NCI-H146 (cell line): ENCODE data around the gene GRK5.

Experiments used
- DNase-seq: peaks from one replicate; lab custom pipeline; 2025; lab: John Stamatoyannopoulos, UW

Gene GRK5

GRCh38 chr10:119364645-119365600 lies 157.6 kb downstream of the GRK5 start:
- DNase-seq = no peak

GRCh38 chr10:119365773-119366599 lies 158.6 kb downstream of the GRK5 start:
- no peak for DNase-seq

GRCh38 chr10:119367841-119368549 lies 160.6 kb downstream of the GRK5 start:
- no peak for DNase-seq

GRCh38 chr10:119368581-119368980 lies 161.2 kb downstream of the GRK5 start:
- no peak for DNase-seq

DNA sequence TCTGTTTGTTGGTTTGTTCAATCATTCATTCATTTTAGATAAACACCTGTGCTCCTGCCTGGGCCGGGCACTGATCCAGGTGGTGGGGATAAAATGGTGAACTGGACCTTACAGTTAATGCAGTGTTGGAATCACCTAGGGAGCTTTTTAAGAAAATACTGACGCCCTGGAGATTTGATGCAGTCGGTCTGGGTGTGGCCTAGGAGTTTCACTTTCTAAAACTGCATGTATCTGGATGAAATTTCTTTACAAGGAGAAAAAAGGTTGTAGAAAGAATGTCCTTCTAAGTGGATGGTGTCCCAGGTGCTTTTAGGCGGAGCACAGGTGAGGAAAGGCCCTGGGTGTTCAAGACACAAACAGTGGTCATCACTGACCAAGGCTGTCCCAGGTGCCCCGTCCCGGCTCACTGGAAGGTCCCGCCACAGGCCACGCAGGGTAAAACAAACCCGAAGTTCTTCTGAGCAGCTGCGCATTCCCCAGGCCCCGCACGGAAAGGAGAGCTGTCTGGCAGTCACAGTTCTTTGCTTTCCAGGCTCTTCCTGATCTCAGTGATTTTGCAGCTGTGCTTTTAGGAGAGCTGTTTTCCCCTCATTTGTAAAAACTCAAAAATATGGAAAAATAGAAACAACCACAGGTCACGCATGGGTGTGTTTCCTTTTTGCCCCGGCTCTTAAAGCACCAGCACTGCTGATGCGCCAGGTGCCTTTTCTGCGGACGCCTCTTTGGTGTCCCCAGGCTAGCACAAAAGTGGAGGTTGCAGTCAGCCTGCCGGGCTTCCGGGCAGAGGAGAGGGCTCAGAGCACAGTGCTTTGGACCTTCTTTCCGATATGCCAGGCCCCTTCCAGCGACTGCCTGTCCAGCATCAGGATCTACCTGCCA lies 161.9 kb downstream of the GRK5 start:
- no peak for DNase-seq

GRCh38 chr10:119370111-119370741 lies 162.9 kb downstream of the GRK5 start:
- no peak for DNase-seq

GRCh38 chr10:119370972-119371703 lies 163.8 kb downstream of the GRK5 start:
- no peak for DNase-seq

- no peak for DNase-seq
These were observed 164.6 kb downstream of the GRK5 start for GRCh38 chr10:119371704-119372663.

DNA sequence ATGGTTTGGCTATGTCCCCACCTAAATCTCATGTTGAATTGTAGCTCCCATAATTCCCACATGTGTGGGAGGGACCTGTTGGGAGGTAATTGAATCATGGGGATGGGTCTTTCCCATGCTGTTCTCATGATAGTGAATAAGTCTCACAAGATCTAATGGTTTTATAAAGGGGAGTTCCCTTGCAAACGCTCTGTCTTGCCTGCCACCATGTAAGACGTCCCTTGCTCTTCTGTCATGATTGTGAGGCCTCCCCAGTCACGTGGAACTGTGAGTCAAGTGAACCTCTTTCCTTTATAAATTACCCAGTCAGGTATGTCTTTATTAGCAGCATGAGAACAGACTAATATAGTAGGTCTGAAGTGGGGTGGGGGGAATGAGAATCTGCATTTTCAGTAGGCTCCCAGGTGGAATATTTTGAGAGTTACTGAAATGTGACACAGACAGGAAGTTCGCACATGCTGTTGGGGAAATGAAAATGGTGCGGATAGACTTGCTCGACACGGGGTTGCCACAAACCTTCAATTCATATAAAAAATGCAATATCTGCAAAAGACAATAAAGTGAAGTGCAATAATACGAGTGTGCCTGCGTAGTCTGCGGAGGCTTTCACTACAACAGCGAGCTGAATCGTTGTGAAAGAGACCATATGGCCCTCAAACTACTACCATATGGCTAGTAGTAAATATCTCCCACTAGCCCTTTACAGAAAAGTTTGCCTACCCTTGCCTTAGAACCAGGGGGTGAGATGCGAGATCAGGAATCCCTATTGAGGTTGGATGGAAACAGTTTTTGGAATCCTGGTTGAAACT lies 166.1 kb downstream of the GRK5 start:
- DNase-seq = no peak

DNA sequence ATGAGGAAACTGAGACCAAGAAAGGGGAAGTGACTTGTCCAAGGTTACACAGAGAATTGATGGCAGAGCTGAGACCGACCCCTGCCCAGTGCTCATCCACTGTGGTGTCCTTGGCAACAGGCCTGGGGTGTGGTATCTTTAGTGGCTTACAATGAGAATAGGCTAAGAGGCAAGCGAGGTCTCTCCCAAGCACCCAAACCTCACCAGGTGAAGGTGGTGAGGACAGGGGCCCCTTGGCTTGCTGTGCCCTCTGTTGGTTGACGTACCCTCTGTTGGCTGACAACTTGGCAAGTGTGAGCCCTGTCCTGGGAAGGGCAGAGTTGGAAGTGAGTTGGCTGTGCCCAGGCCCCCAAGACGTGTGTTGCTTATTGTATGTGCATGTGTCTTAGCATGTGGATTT lies 166.9 kb downstream of the GRK5 start:
- no peak for DNase-seq

DNA sequence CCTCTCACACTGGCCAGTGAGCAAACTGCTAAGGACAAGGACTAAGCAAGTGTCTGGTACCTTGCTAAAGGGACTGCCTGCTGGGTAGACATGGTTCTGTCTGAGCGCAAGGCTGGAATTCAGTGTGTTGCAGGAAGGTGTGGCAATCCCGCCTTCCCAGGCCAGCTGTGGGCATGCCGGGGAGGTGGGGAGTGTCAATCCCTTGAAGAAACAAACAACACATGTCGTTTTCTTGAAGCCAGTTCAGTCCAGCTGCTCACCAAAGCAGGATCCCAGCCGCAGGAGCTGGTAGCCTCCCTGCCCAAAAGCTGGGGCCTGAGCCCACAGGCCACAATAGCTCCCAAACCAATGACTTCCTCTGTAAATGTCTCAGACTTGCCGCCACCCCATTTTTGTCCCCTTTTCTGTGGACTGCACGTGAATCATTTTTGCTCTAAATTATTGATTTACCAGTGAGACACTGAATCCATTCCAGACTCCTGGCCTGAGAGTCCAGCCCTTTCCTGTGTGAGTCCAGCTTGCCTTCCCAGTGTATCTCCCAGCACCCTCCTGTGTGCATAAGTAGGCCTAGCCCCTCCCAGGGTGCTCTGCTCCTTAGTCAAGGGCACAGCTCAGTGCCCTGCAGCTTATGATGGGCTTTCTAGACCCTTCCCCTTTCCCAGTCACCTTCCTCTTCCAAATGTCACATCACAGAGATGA lies 168.4 kb downstream of the GRK5 start:
- DNase-seq = no peak

DNA sequence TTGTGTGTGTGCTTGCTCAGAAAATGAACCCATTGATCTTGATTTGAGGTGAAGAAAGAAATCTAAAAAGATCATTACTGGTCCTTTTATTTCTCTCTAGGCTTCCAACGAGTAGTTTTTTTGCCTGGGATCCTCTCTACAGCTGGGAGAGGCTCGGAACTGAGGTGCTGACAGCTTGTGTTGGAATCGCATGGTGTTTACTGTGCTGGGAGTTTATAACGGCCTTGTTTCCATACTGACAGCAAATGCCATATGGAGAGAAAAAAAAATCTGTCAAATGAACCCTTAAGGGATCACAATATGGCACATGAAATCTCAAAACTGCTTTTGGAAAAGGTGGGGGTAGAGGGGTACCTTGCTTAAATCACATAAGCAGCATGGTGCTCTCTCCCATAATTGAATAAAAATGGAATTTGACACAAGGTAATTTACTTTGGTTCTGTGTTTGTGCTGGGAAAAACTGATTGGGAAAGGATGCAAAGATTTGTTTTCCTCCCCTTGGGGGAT lies 170.1 kb downstream of the GRK5 start:
- DNase-seq = no peak

DNA sequence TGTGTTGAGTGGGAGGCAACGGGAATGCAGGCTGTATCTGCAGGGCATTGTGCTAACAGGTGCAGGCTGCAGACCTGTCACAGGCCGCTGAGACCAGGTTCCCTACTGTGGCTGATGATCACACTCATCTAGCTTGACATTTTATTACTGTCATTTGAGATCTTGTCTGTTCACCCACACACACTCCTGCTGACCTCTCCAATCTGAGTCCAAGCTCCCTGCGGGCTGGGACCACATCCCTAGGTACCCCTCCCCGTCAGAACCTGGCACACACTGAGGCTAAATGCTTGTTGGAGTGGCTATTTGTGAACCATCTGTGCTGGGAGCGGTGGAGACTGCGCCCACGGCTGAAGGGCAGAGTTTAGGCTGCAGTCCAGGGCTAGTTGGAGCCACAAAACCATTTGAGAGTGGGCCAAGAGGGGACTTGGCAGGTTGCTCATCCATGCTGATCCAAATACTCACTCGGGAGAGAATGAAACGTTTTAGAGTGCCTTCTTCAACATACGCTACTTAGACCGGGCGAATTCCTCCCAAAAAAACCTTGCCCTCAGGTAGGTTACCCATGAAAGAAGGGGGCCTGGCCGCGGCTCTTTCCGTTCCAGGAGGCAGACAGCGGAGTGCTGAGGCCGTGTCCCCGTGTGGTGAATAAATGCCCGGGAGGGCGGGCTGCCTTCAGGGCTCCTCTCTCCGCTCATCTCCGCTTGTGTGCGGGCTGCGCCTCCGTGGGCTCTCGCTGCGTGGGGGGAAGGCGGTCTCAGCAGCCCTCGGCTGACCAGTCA lies 170.8 kb downstream of the GRK5 start:
- peak; percentile 81 for DNase-seq

GRCh38 chr10:119378737-119379067 lies 171.3 kb downstream of the GRK5 start:
- no peak for DNase-seq

GRCh38 chr10:119379466-119380071 lies 172.2 kb downstream of the GRK5 start:
- DNase-seq = no peak
